GM21528 (cell line): ENCODE measurements around the gene INIP.
"Not testable (repeated sequence)": the region's sequence is repeated elsewhere in the genome, so short reads cannot be mapped to it uniquely, and the experiment has no call there.

Source experiments
- ATAC-seq: cut with Tn5 transposase; IDR thresholded peaks from one replicate; pipeline ENCODE4 v1.9.1; 2021; ENCODE audit warnings: mild to moderate bottlenecking, moderate library complexity; ENCODE audit not compliant: unreplicated experiment, low FRiP score

Gene INIP

DNA sequence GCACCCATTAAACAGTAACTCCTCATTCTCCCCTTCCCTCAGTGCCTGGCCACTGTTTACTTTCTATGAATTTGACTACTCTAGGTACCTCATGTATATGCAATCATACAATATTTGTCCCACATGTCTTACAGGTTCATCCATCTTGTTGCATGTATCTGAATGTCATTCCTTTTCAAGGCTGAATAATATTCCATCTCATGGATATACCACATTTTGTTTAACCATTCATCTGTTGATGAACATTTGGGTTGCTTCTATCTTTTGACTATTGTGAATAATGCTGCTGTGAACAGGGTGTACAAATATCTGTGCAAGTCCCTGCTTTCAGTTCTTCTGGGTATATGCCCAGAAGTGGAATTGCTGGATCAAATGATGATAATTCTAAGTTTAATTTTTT, 40.9 kb downstream of the INIP start:
- ATAC-seq, result no peak

- ATAC-seq, result not testable (repeated sequence)
Observed at GRCh38 chr9:112673221-112673620, 44.7 kb downstream of the INIP start.

- ATAC-seq, result no peak
Observed at GRCh38 chr9:112670991-112671625, 46.8 kb downstream of the INIP start.

- ATAC-seq, result no peak
Observed at GRCh38 chr9:112669326-112669725, 48.6 kb downstream of the INIP start.

DNA sequence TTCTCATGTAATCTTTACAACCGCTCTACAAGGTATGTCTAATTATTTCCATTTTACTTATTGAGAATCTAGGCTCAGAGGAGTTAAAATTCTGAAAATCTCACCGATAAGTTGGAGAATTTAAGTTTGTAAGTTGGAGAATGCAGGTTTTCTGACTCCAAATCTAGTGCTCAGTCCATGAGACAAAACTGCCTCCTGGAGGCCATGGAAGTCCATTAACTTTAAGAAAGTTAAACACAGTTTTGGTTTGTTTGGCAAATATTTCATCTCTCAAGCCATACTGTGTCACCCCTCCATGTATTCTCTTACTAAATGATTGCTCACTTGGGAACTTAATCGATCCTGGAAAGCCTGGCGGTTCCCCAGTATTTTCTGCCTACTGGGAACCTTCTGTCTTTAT, 52.6 kb downstream of the INIP start:
- ATAC-seq, result no peak

- no peak for ATAC-seq
Observed at GRCh38 chr9:112664531-112664930, 53.4 kb downstream of the INIP start.

GRCh38 chr9:112663681-112664080, 54.2 kb downstream of the INIP start:
- ATAC-seq, result no peak

- ATAC-seq, result no peak
Observed at GRCh38 chr9:112659906-112660305, 58.0 kb downstream of the INIP start.

DNA sequence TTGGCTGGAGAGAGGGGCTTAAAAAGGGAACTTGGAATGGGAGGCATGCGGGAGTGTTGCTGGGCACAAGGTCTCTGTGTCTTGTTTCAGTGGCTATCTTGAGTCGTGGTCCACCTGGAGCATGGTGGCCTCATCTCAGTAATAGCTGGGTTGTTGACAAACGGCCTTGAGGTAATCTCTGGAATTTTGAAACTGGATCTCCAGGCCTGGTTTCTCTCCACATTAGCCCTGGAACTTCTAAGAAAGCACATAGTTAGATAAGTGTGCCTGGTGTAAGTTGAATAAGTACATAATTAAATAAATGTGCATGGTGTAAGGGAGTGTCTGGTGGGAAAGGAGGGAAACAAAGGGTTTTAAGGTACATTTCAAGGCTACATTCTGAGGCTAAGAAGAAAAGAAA, 62.2 kb downstream of the INIP start:
- no peak for ATAC-seq

GRCh38 chr9:112654282-112654681, 63.6 kb downstream of the INIP start:
- ATAC-seq, result no peak

GRCh38 chr9:112648624-112649023, 69.3 kb downstream of the INIP start:
- no peak for ATAC-seq

DNA sequence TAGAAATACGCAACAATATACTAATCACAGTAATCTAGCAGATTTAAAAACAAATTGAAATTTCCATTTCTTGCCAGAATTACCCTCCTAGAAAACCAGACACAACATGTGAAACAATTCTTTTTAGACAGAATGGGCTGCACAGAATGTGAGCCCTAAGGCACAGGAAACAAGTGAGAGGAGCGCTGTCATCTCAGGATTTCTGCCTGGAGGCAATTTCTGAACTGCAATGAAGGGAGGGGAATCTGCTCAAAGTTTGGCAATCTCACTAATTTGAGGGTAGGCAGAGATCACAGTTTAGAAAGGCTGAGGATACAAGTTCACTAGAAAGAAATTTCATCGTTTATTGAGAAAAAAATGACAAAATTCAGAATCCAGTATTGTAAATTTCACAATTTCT, 70.3 kb downstream of the INIP start:
- no peak for ATAC-seq

DNA sequence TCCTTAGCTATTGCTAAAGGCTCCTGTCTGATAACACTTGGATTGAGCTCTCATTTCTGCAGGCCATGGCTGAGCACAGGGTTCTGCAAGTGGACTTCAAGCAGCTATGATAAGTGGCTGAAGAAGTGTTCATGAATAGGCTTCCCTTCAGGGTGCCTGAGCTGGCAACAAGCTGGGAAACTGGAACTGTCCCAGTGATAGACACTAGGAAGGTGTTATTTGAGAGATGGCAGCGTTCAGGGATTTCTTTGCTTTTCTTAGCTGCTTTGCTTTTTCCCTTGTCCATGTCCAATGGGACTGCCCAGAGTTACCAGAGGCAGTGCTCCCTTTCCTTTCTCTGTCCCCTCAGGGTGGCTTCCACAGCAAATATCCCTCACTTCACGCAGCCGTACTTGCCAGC, 75.8 kb downstream of the INIP start:
- ATAC-seq, result no peak

DNA sequence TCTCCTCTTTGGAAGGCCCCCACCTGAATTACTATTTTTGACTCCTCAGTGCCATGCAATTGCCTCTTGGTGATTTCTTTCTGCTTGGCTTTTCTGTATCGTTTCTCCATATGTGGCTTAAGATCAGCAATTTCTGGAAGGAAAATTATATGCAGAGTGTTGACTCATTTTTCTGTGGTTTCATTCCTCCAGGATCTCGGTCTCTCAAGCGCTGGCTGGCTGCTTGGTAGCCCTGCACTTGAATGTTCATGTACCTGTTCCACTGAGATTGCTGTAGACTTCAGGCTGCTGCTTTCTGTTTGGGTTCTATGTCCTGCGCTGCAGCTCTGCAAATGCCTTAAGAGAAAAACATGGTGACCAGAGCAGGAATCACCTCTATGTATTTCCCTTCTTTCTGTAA, 77.6 kb downstream of the INIP start:
- ATAC-seq, result no peak
